ENCODE data around the gene GSPT2. TPM values are rescaled to one million over a fixed set of nuclear protein-coding genes. Genes with fewer than 3 reads are reported as not detected.
"Not testable (repeated sequence)": the region's sequence is repeated elsewhere in the genome, so short reads cannot be mapped to it uniquely, and the experiment has no call there.

GSPT2 gene
- 1 to 10 TPM; 1.0 to 5.0 (median 1.8) TPM for total RNA-seq

DNA sequence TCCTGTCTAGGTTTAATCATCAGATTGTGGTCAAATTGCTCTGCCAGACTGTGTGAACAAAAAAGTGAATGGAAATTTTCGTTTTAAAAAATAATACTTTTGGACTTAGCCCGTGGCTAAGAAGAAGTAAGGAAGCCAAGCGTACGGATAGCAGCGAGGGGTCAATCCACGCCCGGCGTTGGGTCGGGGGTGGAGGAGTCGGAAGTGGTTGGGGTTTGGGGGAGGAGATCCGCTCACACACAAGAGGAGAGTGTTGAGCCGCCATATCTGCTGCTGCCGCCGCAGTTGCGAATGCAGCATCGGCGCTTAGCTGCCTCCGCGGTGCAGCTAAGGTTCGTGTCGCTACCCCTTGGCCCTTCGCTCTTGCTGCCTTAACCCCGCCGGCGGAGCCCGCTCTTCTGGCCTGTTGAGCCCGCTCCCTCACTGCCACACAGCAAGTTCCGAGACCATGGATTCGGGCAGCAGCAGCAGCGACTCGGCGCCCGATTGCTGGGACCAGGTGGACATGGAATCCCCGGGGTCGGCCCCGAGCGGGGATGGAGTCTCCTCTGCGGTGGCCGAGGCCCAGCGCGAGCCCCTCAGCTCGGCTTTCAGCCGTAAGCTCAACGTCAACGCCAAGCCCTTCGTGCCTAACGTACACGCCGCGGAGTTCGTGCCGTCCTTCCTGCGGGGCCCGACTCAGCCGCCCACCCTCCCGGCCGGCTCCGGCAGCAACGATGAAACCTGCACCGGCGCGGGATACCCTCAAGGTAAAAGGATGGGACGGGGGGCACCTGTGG lies at the start of gene GSPT2:
Gene GSPT2, plus strand, starts transcription at position 264 of the 779 bp plus-strand sequence. Its CDS starts 185 bp downstream, at position 449.
- H3K9me3 ChIP-seq = peaks cover 0 to 2% (median 0%) of the 10 kb centered on the region in 4 donors
- peak within 1 kb of the TSS; percentile 46 to 74 (median 68) for H3K27ac ChIP-seq
- H3K36me3 ChIP-seq = no peaks in the 10 kb centered on the region
- no peaks in the 10 kb centered on the region for H3K27me3 ChIP-seq
- TF ChIP-seq CTCF (IDR thresholded peaks at IDR 0.05) (no peak), POLR2A (IDR thresholded peaks at IDR 0.05) (peak in 1 of 2 donors; percentile 25)
- H3K4me3 ChIP-seq = peak within 1 kb of the TSS; percentile 57 to 73 (median 60)
- peak; percentile 54 to 78 (median 61) for DNase-seq
- H3K4me1 ChIP-seq = no peaks in the 10 kb centered on the region

DNA sequence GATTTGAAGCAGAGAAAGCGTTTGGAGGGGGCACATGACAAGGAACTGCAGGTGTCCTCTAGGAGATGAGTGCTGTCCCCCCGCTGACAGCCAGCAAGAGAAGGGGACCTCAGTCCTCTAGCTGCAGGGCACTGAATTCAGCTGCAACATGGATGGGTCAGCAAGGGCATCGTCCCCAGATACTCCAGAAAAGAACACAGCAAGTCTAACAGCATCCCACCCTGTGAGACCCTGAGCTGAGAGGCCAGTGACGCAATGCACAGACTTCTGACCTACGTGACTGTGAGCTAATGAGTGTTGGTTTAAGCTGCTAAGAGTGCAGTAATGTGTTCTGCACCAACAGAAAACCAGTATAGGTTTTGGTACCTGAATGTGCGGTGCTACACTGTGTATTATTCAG lies 49.0 kb upstream of the GSPT2 start:
- Histone ChIP-seq H3K4me3 (no peak overlapping the region), H3K4me1 (no peaks in the 10 kb centered on the region), H3K9me3 (no peaks in the 10 kb centered on the region), H3K27me3 (no peaks in the 10 kb centered on the region), H3K27ac (no peak overlapping the region), H3K36me3 (no peaks in the 10 kb centered on the region)
- peak in 1 of 3 donors; percentile 3 for DNase-seq
- TF ChIP-seq POLR2A (IDR thresholded peaks at IDR 0.05) (no peak), CTCF (IDR thresholded peaks at IDR 0.05) (no peak)

DNA sequence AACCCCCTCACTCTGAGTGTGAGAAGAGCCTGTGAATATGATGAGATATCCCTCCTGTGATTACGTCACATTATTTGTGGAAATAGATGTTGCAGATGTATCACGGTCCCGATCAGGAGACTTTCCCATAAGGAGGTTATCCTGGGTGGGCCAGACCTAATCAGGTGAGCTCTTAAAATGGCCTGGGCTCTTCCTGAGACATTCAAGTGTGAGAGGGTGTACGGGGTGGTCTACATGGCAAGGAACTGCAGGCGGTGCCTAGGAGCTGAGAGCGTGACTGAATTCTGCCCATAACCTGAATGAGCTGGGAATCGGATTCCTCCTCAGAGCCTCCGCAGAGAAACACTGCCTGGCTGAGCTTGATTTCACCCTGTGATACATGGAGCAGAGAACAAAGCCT lies 45.8 kb upstream of the GSPT2 start:
- H3K27me3 ChIP-seq = no peaks in the 10 kb centered on the region
- no peaks in the 10 kb centered on the region for H3K4me1 ChIP-seq
- DNase-seq = no peak
- TF ChIP-seq POLR2A (IDR thresholded peaks at IDR 0.05) (no peak), CTCF (IDR thresholded peaks at IDR 0.05) (no peak)
- no peaks in the 10 kb centered on the region for H3K36me3 ChIP-seq
- H3K9me3 ChIP-seq = no peaks in the 10 kb centered on the region
- no peak overlapping the region for H3K27ac ChIP-seq
- no peak overlapping the region for H3K4me3 ChIP-seq

DNA sequence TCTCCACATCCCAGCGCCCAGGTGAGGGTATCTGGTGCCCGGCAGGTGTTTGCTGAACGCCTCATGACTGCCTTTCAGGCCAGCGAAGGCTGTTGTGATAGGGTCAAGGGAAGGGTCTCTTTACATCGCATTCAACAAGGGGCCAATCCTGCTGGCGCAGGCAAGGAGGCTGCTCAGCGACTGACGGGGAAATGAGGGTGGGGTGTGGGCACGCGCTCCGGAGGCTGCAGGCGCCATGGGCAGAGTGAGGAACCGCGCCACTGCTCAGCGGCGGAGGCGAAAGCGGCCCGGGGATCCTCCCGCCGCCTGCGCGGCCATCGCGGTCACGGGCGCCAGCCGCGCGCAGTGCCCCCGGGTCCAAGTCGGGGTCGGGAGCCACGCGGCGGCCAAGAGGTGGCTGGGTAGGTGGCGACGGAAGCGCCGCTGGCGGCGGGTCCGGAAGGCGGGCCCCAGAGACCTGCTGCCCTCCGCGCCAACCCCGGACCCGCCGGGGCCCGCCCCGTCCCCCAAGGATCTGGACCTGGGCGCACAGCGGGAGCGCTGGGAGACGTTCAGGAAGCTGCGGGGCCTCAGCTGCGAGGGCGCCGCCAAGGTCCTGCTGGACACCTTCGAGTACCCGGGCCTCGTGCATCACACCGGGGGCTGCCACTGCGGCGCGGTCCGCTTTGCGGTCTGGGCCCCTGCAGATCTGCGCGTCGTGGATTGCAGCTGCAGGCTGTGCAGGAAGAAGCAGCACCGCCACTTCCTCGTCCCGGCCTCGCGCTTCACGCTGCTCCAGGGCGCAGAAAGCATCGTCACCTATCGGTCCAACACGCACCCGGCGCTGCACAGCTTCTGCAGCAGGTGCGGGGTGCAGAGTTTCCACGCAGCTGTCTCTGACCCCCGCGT lies 32.7 kb upstream of the GSPT2 start, which contains the start of gene CENPVL1:
Gene CENPVL1, plus strand, starts transcription at position 236 of the 888 bp plus-strand sequence. Its CDS starts 0 bp downstream, at position 236.
- not testable (repeated sequence) for H3K27ac ChIP-seq, DNase-seq, H3K9me3 ChIP-seq, H3K4me3 ChIP-seq, H3K36me3 ChIP-seq, H3K27me3 ChIP-seq, H3K4me1 ChIP-seq

GRCh38 chrX:51712943-51713647 lies 30.1 kb upstream of the GSPT2 start:
- not testable (repeated sequence) for H3K9me3 ChIP-seq, H3K27me3 ChIP-seq

GRCh38 chrX:51728202-51728601 lies 15.0 kb upstream of the GSPT2 start:
- TF ChIP-seq POLR2A (IDR thresholded peaks at IDR 0.05) = no peak
- no peak for TF ChIP-seq CTCF (IDR thresholded peaks at IDR 0.05)
- Histone ChIP-seq H3K36me3 (no peaks in the 10 kb centered on the region), H3K27ac (no peak overlapping the region), H3K9me3 (no peaks in the 10 kb centered on the region), H3K4me3 (no peak overlapping the region), H3K4me1 (no peaks in the 10 kb centered on the region), H3K27me3 (no peaks in the 10 kb centered on the region)
- DNase-seq = no peak

More at GRCh38 chrX:51712943-51713647, 30.1 kb upstream of the GSPT2 start:
- H3K36me3 ChIP-seq, H3K4me3 ChIP-seq, DNase-seq, H3K4me1 ChIP-seq, H3K27ac ChIP-seq: not testable (repeated sequence)
